GM12872 (cell line): ENCODE results near the gene TEAD1.

ENCODE experiments used
- CTCF ChIP-seq: IDR thresholded peaks from 3 replicates; pipeline ENCODE4 v1.5.1; 2011; ENCODE audit warnings: low read depth, mild to moderate bottlenecking, low read length, moderate library complexity; ENCODE audit not compliant: insufficient read depth

The TEAD1 gene

GRCh38 chr11:12761029-12761428, 86.8 kb downstream of the TEAD1 start:
- TF ChIP-seq CTCF, result no peak

GRCh38 chr11:12762278-12762677, 88.1 kb downstream of the TEAD1 start:
- no peak for TF ChIP-seq CTCF

- TF ChIP-seq CTCF, result no peak
Measured at GRCh38 chr11:12762696-12763324, 88.6 kb downstream of the TEAD1 start.

GRCh38 chr11:12764187-12764914, 90.1 kb downstream of the TEAD1 start:
- no peak for TF ChIP-seq CTCF

GRCh38 chr11:12765428-12765827, 91.2 kb downstream of the TEAD1 start:
- TF ChIP-seq CTCF, result no peak

GRCh38 chr11:12767027-12767426, 92.8 kb downstream of the TEAD1 start:
- TF ChIP-seq CTCF, result no peak

GRCh38 chr11:12767577-12767976, 93.4 kb downstream of the TEAD1 start:
- TF ChIP-seq CTCF, result no peak
